ENCODE data around the gene NUCB1. TPM values are rescaled to one million over a fixed set of nuclear protein-coding genes. Genes with fewer than 3 reads are reported as not detected.
A peak's percentile ranks its signal among the peaks of the same experiment; 100 is the strongest.

Gene NUCB1
- total and polyA plus RNA-seq, 7 experiments from 2014 or later = 70.5 to 252 (median 142) TPM

DNA sequence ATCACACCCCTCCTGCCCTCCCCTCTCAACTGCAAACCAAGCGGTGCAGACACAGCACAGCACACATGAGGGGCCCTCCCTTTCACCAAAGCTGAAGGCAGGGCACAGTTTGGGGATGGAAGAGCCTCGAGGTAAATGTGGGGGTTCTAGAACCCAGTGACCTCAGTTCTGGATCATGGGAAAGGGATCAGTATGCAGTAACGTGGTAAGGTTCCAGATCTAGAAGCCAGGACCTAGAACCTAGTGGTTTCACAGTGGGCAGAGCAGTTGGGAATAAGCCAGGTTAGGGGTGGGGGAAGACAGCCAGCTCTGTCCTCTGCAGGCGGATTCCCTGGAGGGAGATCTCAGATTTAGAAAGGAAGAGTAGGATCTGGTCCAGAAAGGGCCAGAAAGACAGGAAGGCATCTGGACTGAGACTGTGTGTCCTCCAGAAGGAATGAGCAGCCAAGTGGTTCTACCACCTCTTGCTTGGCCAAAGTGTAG lies 68.1 kb downstream of the NUCB1 start:
- Mint-ChIP-seq H3K36me3 (peaks cover 0 to 28% (median 11%) of the 10 kb centered on the region in 5 donors), H3K27ac (peak overlapping the region in 4 of 9 donors; percentile 24 to 49 (median 35)), H3K27me3 (no peaks in the 10 kb centered on the region), H3K9me3 (peaks cover 0 to 5% (median 0%) of the 10 kb centered on the region in 11 donors), H3K4me1 (peaks cover 21 to 52% (median 46%) of the 10 kb centered on the region in 7 donors), H3K4me3 (peak overlapping the region in 4 of 10 donors; percentile 3 to 99 (median 10))
- H3K4me3 ChIP-seq (ENCODE audit: low read length) = no peak overlapping the region
- DNase-seq (no peak), ATAC-seq (no peak)
- H3K4me1 ChIP-seq (ENCODE audit: control insufficient read depth in 2 of 2, insufficient read depth in 2 of 2, low read length in 2 of 2) = peaks cover 24 to 26% of the 10 kb centered on the region in 2 donors
- peaks cover 0 to 49% (median 6%) of the 10 kb centered on the region in 3 experiments for H3K36me3 ChIP-seq (ENCODE audit: control insufficient read depth in 2 of 3, insufficient read depth in 3 of 3, low read length in 3 of 3)
- H3K9me3 ChIP-seq (ENCODE audit: control insufficient read depth in 2 of 3, low read length in 3 of 3) = no peaks in the 10 kb centered on the region
- ChIA-PET POLR2A (interaction anchor here (0.9 to 5.3 kb wide), 4 partner anchors 15 to 93 kb away, joined by 4 to 58 read pairs (median 8); partner anchors contain the start of genes GYS1 and RUVBL2), CTCF (interaction anchor here (0.7 to 1.1 kb wide), 3 partner anchors 9 to 173 kb away, joined by 3 to 5 read pairs (median 4); no protein-coding TSS in a partner anchor)
- no peaks in the 10 kb centered on the region for H3K27me3 ChIP-seq (ENCODE audit: control insufficient read depth in 2 of 2, insufficient read depth in 2 of 2, low read length in 2 of 2)
- no peak overlapping the region for H3K27ac ChIP-seq (ENCODE audit: low read depth, low read length)
- intact Hi-C loops (cut with micrococcal nuclease) = loop anchor here (5.0 kb wide), 3 partner anchors 321 to 636 kb away; partner anchors contain the start of genes CA11 (in 1 of the 2) and LMTK3 (in 1 of the 2)

DNA sequence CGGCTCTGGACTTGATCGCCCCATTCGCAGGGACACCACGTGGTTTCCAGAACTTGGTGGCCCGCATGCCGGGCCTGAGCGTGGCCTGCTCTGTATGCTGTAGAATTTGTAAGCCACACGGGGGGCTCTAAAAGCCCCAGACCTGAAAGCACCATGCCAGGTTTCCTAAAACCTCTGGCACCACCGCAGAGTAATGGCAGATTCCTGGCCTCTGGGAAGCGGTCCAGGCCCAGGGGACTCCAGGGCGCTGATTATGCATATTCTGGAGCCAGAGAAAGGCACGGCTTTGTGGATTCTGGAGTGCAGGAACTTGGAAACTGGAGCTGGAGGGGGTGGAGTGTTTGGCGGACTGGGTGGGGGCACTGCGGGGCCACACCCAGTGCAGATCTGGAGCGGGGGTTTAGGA lies 68.7 kb downstream of the NUCB1 start:
- intact Hi-C loops (cut with micrococcal nuclease) = loop anchor here (5.0 kb wide), 3 partner anchors 322 to 637 kb away; partner anchors contain the start of genes CA11 (in 1 of the 2) and LMTK3 (in 1 of the 2)
- H3K4me3 Mint-ChIP-seq = peak overlapping the region in 1 of 10 donors; percentile 69
- H3K36me3 ChIP-seq (ENCODE audit: control insufficient read depth in 2 of 3, insufficient read depth in 3 of 3, low read length in 3 of 3) = peaks cover 0 to 52% (median 6%) of the 10 kb centered on the region in 3 experiments
- no peaks in the 10 kb centered on the region for H3K27me3 Mint-ChIP-seq
- H3K9me3 Mint-ChIP-seq = peaks cover 0 to 5% (median 0%) of the 10 kb centered on the region in 11 donors
- ChIA-PET POLR2A (interaction anchor here (1.0 to 2.0 kb wide), 3 partner anchors 11 to 15 kb away, joined by 3 to 6 read pairs (median 4); no protein-coding TSS in a partner anchor), CTCF (interaction anchor here (0.7 to 1.0 kb wide), 4 partner anchors 8 to 1196 kb away, joined by 4 to 5 read pairs (median 4); partner anchors contain the start of gene GYS1)
- H3K27ac ChIP-seq (ENCODE audit: low read depth, low read length) = no peak overlapping the region
- DNase-seq (no peak), ATAC-seq (no peak)
- H3K36me3 Mint-ChIP-seq = peaks cover 0 to 28% (median 11%) of the 10 kb centered on the region in 5 donors
- no peaks in the 10 kb centered on the region for H3K27me3 ChIP-seq (ENCODE audit: control insufficient read depth in 2 of 2, insufficient read depth in 2 of 2, low read length in 2 of 2)
- H3K9me3 ChIP-seq (ENCODE audit: control insufficient read depth in 2 of 3, low read length in 3 of 3) = no peaks in the 10 kb centered on the region
- H3K4me1 ChIP-seq (ENCODE audit: control insufficient read depth in 2 of 2, insufficient read depth in 2 of 2, low read length in 2 of 2) = peaks cover 18 to 21% of the 10 kb centered on the region in 2 donors
- peaks cover 15 to 46% (median 41%) of the 10 kb centered on the region in 7 donors for H3K4me1 Mint-ChIP-seq
- H3K27ac Mint-ChIP-seq = no peak overlapping the region
- no peak overlapping the region for H3K4me3 ChIP-seq (ENCODE audit: low read length)

DNA sequence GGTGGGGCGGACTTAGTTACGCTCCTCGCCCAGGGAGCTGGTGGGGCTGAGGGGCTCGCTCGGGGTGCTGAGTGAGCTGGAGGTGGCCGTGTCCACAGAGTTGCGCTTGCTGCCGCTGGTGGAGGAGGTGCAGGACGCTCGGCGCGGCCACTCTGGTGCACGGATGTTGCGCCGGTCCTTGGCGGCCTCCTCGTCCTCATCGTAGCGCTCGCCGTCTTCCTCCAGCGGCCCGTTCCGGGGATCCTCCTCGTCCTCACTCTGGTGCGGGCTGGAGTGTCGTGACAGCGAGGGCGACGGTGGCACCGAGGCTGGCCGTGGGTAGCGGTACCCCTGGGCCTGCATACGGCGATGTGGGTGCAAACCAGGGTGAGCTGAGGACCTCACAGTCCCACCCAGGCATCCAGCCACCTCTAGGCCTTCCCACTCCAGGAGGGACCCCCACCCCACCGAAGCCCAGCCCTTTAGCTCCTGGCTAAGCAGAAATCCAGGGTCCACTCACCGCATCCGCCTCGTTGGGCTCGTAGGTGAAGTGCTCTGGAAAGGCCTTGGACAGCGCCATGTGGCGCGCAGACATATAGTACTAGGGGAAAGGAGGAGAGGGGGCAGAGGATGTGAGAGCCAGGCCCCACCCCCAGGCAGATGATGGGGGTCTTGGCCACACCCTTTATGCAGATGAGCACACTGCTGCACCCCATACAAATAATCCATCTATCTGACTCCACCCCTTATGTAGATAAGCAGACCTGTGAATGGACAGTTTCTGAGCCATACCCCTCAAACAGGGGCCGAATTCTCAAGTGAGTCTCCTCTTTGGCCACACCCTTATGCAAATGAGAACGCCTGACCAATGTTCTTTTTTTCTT lies 69.4 kb downstream of the NUCB1 start:
- Histone ChIP-seq H3K4me1 (ENCODE audit: control insufficient read depth in 2 of 2, insufficient read depth in 2 of 2, low read length in 2 of 2) (peaks cover 11 to 14% of the 10 kb centered on the region in 2 donors), H3K4me3 (ENCODE audit: low read length) (no peak overlapping the region), H3K27me3 (ENCODE audit: control insufficient read depth in 2 of 2, insufficient read depth in 2 of 2, low read length in 2 of 2) (no peaks in the 10 kb centered on the region), H3K27ac (ENCODE audit: low read depth, low read length) (no peak overlapping the region), H3K36me3 (ENCODE audit: control insufficient read depth in 2 of 3, insufficient read depth in 3 of 3, low read length in 3 of 3) (peaks cover 0 to 59% (median 6%) of the 10 kb centered on the region in 3 experiments), H3K9me3 (ENCODE audit: control insufficient read depth in 2 of 3, low read length in 3 of 3) (no peaks in the 10 kb centered on the region)
- ChIA-PET CTCF (interaction anchor here (0.6 to 2.9 kb wide), 14 partner anchors 9 to 1197 kb away, joined by 3 to 20 read pairs (median 4); partner anchors contain the start of genes BAX, GYS1, PPP1R15A and RUVBL2), POLR2A (interaction anchor here (0.8 to 1.3 kb wide), 5 partner anchors 10 to 24 kb away, joined by 3 to 6 read pairs (median 4); partner anchors contain the start of genes GYS1 and RUVBL2)
- Mint-ChIP-seq H3K4me3 (peak overlapping the region in 1 of 10 donors; percentile 69), H3K27ac (no peak overlapping the region), H3K4me1 (peaks cover 8 to 39% (median 34%) of the 10 kb centered on the region in 7 donors), H3K36me3 (peaks cover 0 to 28% (median 11%) of the 10 kb centered on the region in 5 donors), H3K9me3 (peaks cover 0 to 5% (median 0%) of the 10 kb centered on the region in 11 donors), H3K27me3 (no peaks in the 10 kb centered on the region)
- DNase-seq (no peak), ATAC-seq (no peak)
- intact Hi-C loops (cut with micrococcal nuclease) = loop anchor here (2.0 to 5.0 kb wide), 4 partner anchors 15 to 637 kb away; partner anchors contain the start of genes BAX (in 1 of the 2), CA11 (in 1 of the 2) and LMTK3 (in 1 of the 2)

DNA sequence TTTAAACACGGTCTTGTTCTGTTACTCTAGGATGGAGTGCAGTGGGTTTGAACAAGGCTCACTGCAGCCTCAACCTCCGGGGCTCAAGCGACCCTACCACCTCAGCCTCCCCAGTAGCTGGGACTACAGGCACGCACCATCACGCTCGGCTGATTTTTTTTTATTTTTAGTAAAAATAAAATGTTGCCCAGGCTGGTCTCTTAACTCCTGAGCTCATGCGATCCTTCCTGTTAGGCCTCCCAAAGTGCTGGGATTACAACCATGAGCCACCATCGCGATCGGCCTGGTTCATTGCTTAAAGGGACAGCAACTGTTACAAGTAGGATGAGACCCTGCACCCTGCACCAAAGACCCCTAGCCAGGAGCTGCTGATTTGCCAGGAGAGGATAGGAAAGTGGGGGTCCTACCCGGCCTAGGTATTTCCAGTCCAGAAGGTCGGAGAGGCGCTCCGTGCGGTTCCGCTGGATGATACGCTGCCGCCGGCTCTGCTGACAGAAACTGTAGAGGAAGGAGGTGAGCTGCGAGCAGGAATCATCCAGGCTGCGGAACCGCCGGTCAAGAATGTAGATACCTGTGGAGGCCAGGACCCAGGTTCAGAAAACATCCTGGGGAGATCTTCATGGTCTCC lies 70.1 kb downstream of the NUCB1 start:
- ATAC-seq = no peak
- no peak overlapping the region for H3K27ac Mint-ChIP-seq
- H3K36me3 Mint-ChIP-seq = peaks cover 0 to 28% (median 9%) of the 10 kb centered on the region in 5 donors
- H3K4me1 Mint-ChIP-seq = peaks cover 5 to 32% (median 27%) of the 10 kb centered on the region in 7 donors
- Histone ChIP-seq H3K27ac (ENCODE audit: low read depth, low read length) (no peak overlapping the region), H3K4me3 (ENCODE audit: low read length) (no peak overlapping the region), H3K9me3 (ENCODE audit: control insufficient read depth in 2 of 3, low read length in 3 of 3) (no peaks in the 10 kb centered on the region), H3K4me1 (ENCODE audit: control insufficient read depth in 2 of 2, insufficient read depth in 2 of 2, low read length in 2 of 2) (peaks cover 9 to 12% of the 10 kb centered on the region in 2 donors), H3K36me3 (ENCODE audit: control insufficient read depth in 2 of 3, insufficient read depth in 3 of 3, low read length in 3 of 3) (peaks cover 0 to 61% (median 6%) of the 10 kb centered on the region in 3 experiments), H3K27me3 (ENCODE audit: control insufficient read depth in 2 of 2, insufficient read depth in 2 of 2, low read length in 2 of 2) (no peaks in the 10 kb centered on the region)
- H3K9me3 Mint-ChIP-seq = peaks cover 0 to 5% (median 0%) of the 10 kb centered on the region in 11 donors
- intact Hi-C loops (cut with micrococcal nuclease) = loop anchor here in 1 of 2 donors (2.0 kb wide), 1 partner anchor 15 kb away; the partner anchor contains the start of gene BAX
- no peak for DNase-seq
- ChIA-PET CTCF (interaction anchor here (0.6 to 2.9 kb wide), 24 partner anchors 8 to 878 kb away, joined by 3 to 20 read pairs (median 4); partner anchors contain the start of genes BAX, DHDH, PPP1R15A and RUVBL2), POLR2A (interaction anchor here (0.7 to 1.3 kb wide), 9 partner anchors 8 to 325 kb away, joined by 3 to 6 read pairs (median 4); partner anchors contain the start of genes GYS1 and RUVBL2)
- H3K4me3 Mint-ChIP-seq = no peak overlapping the region
- H3K27me3 Mint-ChIP-seq = no peaks in the 10 kb centered on the region

DNA sequence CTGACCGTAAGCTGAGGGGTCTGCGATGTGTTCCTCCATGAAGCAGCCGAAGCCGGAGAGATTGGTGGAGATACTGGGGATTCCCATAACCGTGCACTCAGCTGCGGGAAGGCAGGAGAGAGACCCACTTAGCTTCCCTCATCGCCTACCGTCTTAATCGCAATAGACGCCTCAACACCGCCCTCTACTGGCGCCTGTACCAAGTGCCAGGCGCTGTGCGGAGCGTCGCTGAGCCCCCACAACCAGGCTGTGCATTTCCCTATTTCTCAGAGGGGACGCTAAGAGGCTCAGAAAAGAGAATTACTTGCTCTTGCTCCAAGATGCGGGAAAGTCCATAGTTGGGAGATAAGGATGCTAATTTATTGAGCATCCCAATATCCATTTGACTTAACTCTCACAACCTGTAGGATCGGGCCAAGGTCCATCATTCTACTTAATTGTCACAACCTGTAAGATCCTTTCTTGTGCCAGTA lies 70.8 kb downstream of the NUCB1 start:
- Mint-ChIP-seq H3K9me3 (no peaks in the 10 kb centered on the region), H3K27ac (peak overlapping the region in 4 of 9 donors; percentile 26 to 77 (median 42)), H3K4me3 (peak overlapping the region in 1 of 10 donors; percentile 18), H3K4me1 (peaks cover 5 to 26% (median 20%) of the 10 kb centered on the region in 7 donors), H3K36me3 (peaks cover 0 to 24% (median 8%) of the 10 kb centered on the region in 5 donors), H3K27me3 (no peaks in the 10 kb centered on the region)
- Histone ChIP-seq H3K27ac (ENCODE audit: low read depth, low read length) (no peak overlapping the region), H3K27me3 (ENCODE audit: control insufficient read depth in 2 of 2, insufficient read depth in 2 of 2, low read length in 2 of 2) (no peaks in the 10 kb centered on the region), H3K36me3 (ENCODE audit: control insufficient read depth in 2 of 3, insufficient read depth in 3 of 3, low read length in 3 of 3) (peaks cover 0 to 61% (median 6%) of the 10 kb centered on the region in 3 experiments), H3K4me3 (ENCODE audit: low read length) (no peak overlapping the region), H3K9me3 (ENCODE audit: control insufficient read depth in 2 of 3, low read length in 3 of 3) (no peaks in the 10 kb centered on the region), H3K4me1 (ENCODE audit: control insufficient read depth in 2 of 2, insufficient read depth in 2 of 2, low read length in 2 of 2) (peaks cover 8 to 11% of the 10 kb centered on the region in 2 donors)
- intact Hi-C loops (cut with micrococcal nuclease) = loop anchor here (1.0 to 2.0 kb wide), 7 partner anchors 16 to 325 kb away; partner anchors contain the start of genes BAX (in 1 of the 2), CA11 (in 1 of the 2) and DHDH (in 1 of the 2)
- DNase-seq (peak; percentile 57 to 81 (median 72)), ATAC-seq (peak; percentile 85)
- ChIA-PET CTCF (interaction anchor here (0.6 to 2.9 kb wide), 25 partner anchors 8 to 877 kb away, joined by 3 to 20 read pairs (median 4); partner anchors contain the start of genes BAX, DHDH, GYS1 and PPP1R15A), POLR2A (interaction anchor here (0.7 to 1.3 kb wide), 9 partner anchors 9 to 338 kb away, joined by 3 to 4 read pairs (median 3); no protein-coding TSS in a partner anchor)

Measured in naive thymus-derived CD4-positive, alpha-beta T cell (primary cell).